Sciatic nerve (tissue), 2 donors: ENCODE results near the gene NKX2-2. TPM values are rescaled to one million over a fixed set of nuclear protein-coding genes. Genes with fewer than 3 reads are reported as not detected.

Experiments
- ATAC-seq: fragments of 200-7000 bp; cut with Tn5 transposase; one replicate; pipeline ENCODE4 v1.9.1; 2020; ENCODE audit warnings: mild to moderate bottlenecking, moderate library complexity
- DNase-seq: peaks from one replicate; pipeline ENCODE4 v3.0.0-alpha.2; 2020; ENCODE audit warnings: low spot score
- intact Hi-C: fragments of 100-400 bp; cut with DNase I; formaldehyde crosslinking; loops from one replicate; pipeline ENCODE4 v1.14.2; 2022
- total RNA-seq: library from RNA; stranded (reverse); fragmentation: NEBNext Ultra II Directional; extraction: Animal tissue kit (Norgen Biotek cat#: 25700); gene quantifications from one replicate; pipeline ENCODE4 v1.2.1, GENCODE V29; 2021
- donor health status: DM: no; HTN: no; CAD: no.
- donor health status: DM: no; HTN: no; CAD: no.

NKX2-2 gene
- total RNA-seq, 1 donor from 2014 or later, result not detected

GRCh38 chr20:21523281-21523868, 9.5 kb upstream of the NKX2-2 start:
- DNase-seq, result no peak
- no peak for ATAC-seq
- intact Hi-C loops, result no loop called here

- no peak for ATAC-seq
- no peak for DNase-seq
- intact Hi-C loops, result no loop called here
Observed at GRCh38 chr20:21522481-21523280, 8.8 kb upstream of the NKX2-2 start.

- intact Hi-C loops, result no loop called here
- DNase-seq (no peak), ATAC-seq (no peak)
Observed at GRCh38 chr20:21521596-21522480, 8.0 kb upstream of the NKX2-2 start.

GRCh38 chr20:21520702-21521595, 7.1 kb upstream of the NKX2-2 start:
- ATAC-seq (no peak), DNase-seq (no peak)
- intact Hi-C loops, result no loop called here

GRCh38 chr20:21519136-21519584, 5.3 kb upstream of the NKX2-2 start:
- DNase-seq, result no peak
- intact Hi-C loops, result no loop called here

GRCh38 chr20:21518292-21518991, 4.6 kb upstream of the NKX2-2 start:
- intact Hi-C loops, result no loop called here
- no peak for ATAC-seq
- no peak for DNase-seq

More at GRCh38 chr20:21519136-21519584, 5.3 kb upstream of the NKX2-2 start:
- ATAC-seq, result no peak

GRCh38 chr20:21517566-21518277, 3.9 kb upstream of the NKX2-2 start:
- no peak for DNase-seq
- ATAC-seq, result no peak
- intact Hi-C loops, result no loop called here

- intact Hi-C loops, result no loop called here
- ATAC-seq, result no peak
Observed at GRCh38 chr20:21516861-21517565, 3.1 kb upstream of the NKX2-2 start.

GRCh38 chr20:21516180-21516567, 2.3 kb upstream of the NKX2-2 start:
- no peak for DNase-seq
- intact Hi-C loops, result no loop called here
- ATAC-seq, result no peak

More at GRCh38 chr20:21516861-21517565, 3.1 kb upstream of the NKX2-2 start:
- DNase-seq, result no peak

GRCh38 chr20:21515300-21516179, 1.7 kb upstream of the NKX2-2 start:
- ATAC-seq (no peak), DNase-seq (no peak)
- intact Hi-C loops, result no loop called here

GRCh38 chr20:21514553-21515251, 838 bp upstream of the NKX2-2 start:
- no peak for DNase-seq
- intact Hi-C loops, result no loop called here
- no peak for ATAC-seq

- no peak for ATAC-seq
- intact Hi-C loops, result no loop called here
- no peak for DNase-seq
Observed at GRCh38 chr20:21513181-21513663, 642 bp downstream of the NKX2-2 start.

- no peak for DNase-seq
- intact Hi-C loops, result no loop called here
- no peak for ATAC-seq
Observed at GRCh38 chr20:21512634-21513180, 1.2 kb downstream of the NKX2-2 start.

- DNase-seq (no peak), ATAC-seq (no peak)
- intact Hi-C loops, result no loop called here
Observed at GRCh38 chr20:21511850-21512633, 1.8 kb downstream of the NKX2-2 start.
